Stimulated activated naive B cell treated with anti-CD40 and anti-IgM and Interleukin-4, amounts not matched to agents 10 μg/mL and 1 μg/mL and 100 μg/mL, for 72 hours (primary cell): ENCODE measurements around the gene SMPD3.
A peak's percentile ranks its signal among the peaks of the same experiment; 100 is the strongest.

Source experiments
- ATAC-seq, 2 donors: fragments of 150-1000 bp; cut with Tn5 transposase; replicated peaks; 2 replicates each; pipeline ENCODE4 v1.10.0; 2021; ENCODE audit warnings: moderate library complexity in 1 of 2
- DNase-seq: peaks from one replicate; pipeline ENCODE4 v3.0.0; 2021
- H3K27ac Mint-ChIP-seq: one replicate; pipeline ENCODE4 v1.8.0; 2022; ENCODE audit warnings: mild to moderate bottlenecking, mixed read lengths
- H3K27me3 Mint-ChIP-seq, 2 donors: one replicate each; pipeline ENCODE4 v1.8.0; 2022; ENCODE audit warnings: mixed read lengths in 2 of 2
- H3K36me3 Mint-ChIP-seq, 2 donors: one replicate each; pipeline ENCODE4 v1.8.0; 2022; ENCODE audit warnings: mixed read lengths in 2 of 2, mild to moderate bottlenecking in 1 of 2
- H3K4me1 Mint-ChIP-seq, 2 donors: one replicate each; pipeline ENCODE4 v1.8.0; 2022; ENCODE audit warnings: mixed read lengths in 2 of 2, mild to moderate bottlenecking in 1 of 2
- H3K4me3 Mint-ChIP-seq, 2 donors: one replicate each; pipeline ENCODE4 v1.8.0; 2022; ENCODE audit warnings: mild to moderate bottlenecking in 2 of 2, mixed read lengths in 2 of 2, moderate library complexity in 1 of 2
- H3K9me3 Mint-ChIP-seq, 2 donors: one replicate each; pipeline ENCODE4 v1.8.0; 2022; ENCODE audit warnings: mixed read lengths in 2 of 2, mild to moderate bottlenecking in 1 of 2

Gene SMPD3

DNA sequence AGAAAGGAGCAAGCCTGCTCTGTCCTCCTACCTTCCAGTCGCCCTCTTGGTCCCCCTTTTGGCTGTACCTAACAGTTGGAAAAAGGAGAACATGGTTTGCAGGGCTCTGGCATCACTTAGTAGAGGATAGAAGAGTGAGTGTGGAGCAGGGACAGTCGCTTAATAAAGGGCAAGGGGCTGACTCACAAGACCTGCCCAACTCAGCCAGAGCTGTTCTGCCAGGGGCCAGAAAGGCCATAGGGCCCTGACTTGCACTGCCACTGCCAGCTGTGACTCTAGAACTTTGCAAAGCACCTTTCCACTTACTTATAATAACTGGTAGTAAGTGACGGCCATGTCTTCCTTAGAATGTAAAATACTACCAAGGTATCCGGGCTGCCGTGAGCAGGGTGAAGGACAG, 124.0 kb downstream of the SMPD3 start:
- H3K27ac Mint-ChIP-seq = peak overlapping the region; percentile 2
- no peaks in the 10 kb centered on the region for H3K9me3 Mint-ChIP-seq
- H3K27me3 Mint-ChIP-seq = no peaks in the 10 kb centered on the region
- H3K4me1 Mint-ChIP-seq = peaks cover 9 to 16% of the 10 kb centered on the region in 2 donors
- H3K4me3 Mint-ChIP-seq = no peak overlapping the region
- DNase-seq = no peak
- ATAC-seq = no peak
- H3K36me3 Mint-ChIP-seq = peaks cover 26 to 33% of the 10 kb centered on the region in 2 donors

GRCh38 chr16:68319185-68319908, 129.0 kb downstream of the SMPD3 start:
- no peak overlapping the region for H3K4me3 Mint-ChIP-seq
- no peaks in the 10 kb centered on the region for H3K27me3 Mint-ChIP-seq
- peak overlapping the region; percentile 86 for H3K27ac Mint-ChIP-seq
- peaks cover 13 to 15% of the 10 kb centered on the region in 2 donors for H3K4me1 Mint-ChIP-seq
- ATAC-seq (peak; percentile 82 to 100), DNase-seq (peak; percentile 20)
- peaks cover 41 to 46% of the 10 kb centered on the region in 2 donors for H3K36me3 Mint-ChIP-seq
- no peaks in the 10 kb centered on the region for H3K9me3 Mint-ChIP-seq

DNA sequence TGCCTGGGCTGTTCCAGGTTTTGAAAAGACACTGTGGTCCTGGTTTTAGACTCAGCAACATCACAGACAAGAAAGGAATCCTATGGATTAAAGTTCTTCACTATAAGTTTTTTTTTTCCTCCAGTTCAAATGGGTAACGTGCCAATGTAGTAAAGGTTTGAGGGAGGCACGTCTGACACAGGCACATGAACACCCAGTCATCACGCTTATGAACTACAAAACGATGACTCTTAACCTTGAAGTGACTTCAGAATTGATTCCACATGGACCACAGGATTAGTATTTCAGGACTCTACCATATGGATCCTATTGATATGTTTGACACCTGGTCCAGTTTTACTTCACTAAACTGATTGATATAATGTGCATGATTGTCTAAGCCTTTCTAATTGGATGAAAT, 135.2 kb downstream of the SMPD3 start:
- peaks cover 17 to 34% of the 10 kb centered on the region in 2 donors for H3K4me1 Mint-ChIP-seq
- H3K9me3 Mint-ChIP-seq = no peaks in the 10 kb centered on the region
- no peak for ATAC-seq
- H3K36me3 Mint-ChIP-seq = peaks cover 27 to 33% of the 10 kb centered on the region in 2 donors
- no peaks in the 10 kb centered on the region for H3K27me3 Mint-ChIP-seq
- DNase-seq = no peak
- H3K4me3 Mint-ChIP-seq = no peak overlapping the region
- no peak overlapping the region for H3K27ac Mint-ChIP-seq

DNA sequence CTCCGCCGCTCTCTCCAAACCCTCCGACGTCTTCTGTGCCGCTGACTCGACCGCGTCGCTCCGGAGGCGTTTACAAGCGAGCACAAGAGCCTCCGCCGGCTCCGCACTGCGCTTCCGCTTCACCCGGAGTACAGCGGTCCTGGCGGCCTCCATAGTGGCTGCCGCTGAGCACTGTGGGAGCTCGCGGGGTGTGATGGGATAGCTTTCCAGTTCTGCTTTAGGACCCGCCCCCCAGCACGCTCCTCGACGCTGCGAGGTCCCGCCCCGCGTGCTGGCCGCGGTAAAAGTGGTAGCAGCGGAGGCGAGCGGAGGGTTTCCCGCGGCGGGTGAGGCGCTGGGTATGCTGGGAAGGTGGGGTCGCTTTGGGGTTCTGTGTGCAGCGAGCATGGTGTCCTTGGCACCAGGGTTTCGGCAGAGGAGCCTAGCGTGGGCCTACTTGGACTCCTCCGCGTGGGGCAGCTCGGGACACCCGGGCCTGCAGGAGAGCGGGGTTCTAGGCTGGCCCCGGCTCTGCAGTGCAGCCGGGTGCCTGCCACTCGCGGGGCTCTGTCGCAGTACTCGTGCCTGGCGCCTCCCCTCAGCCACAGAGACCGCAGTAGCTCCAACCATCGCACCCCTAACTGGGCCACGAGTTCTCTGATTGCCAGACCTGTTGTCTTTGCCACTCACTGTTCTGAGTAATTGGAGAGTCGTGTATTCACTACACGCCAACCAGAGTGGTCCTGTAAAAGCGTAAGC, 137.4 kb downstream of the SMPD3 start, which contains the start of the genes PRMT7 and SLC7A6OS:
TSS of gene PRMT7 (plus strand) at position 246 of the 738 bp plus-strand sequence. CDS start 4,961 bp downstream, outside the sequence.
TSS of gene SLC7A6OS (minus strand) at position 173 of the 738 bp plus-strand sequence. CDS start at position 153, 20 bp downstream.
- H3K9me3 Mint-ChIP-seq = no peaks in the 10 kb centered on the region
- H3K27ac Mint-ChIP-seq = peak within 1 kb of the TSS; percentile 97
- H3K4me3 Mint-ChIP-seq = peak within 1 kb of the TSS; percentile 98 to 99
- peaks cover 24 to 29% of the 10 kb centered on the region in 2 donors for H3K36me3 Mint-ChIP-seq
- peak; percentile 87 for DNase-seq
- no peaks in the 10 kb centered on the region for H3K27me3 Mint-ChIP-seq
- ATAC-seq = peak; percentile 99 to 100
- H3K4me1 Mint-ChIP-seq = peaks cover 17 to 34% of the 10 kb centered on the region in 2 donors

DNA sequence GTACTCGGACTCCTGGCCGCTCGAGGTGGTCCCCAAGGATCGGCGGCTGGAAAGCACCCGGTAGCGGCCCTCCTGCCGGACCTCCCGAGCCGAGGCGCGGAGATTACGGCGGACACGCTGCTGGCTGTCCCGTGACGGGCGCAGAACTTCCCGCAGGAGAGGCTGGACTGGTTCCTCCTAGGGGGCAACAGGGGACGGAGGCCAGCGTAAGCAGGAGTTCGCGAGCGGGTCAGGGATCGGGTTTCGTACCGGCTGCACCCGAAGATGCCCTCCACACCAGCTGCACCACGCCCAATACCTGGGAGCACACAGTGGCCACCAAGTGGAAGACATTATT, 137.9 kb downstream of the SMPD3 start:
- no peak for ATAC-seq
- Mint-ChIP-seq H3K36me3 (peaks cover 24% of the 10 kb centered on the region in 2 donors), H3K4me3 (peak overlapping the region; percentile 98 to 99), H3K9me3 (no peaks in the 10 kb centered on the region), H3K27ac (peak overlapping the region; percentile 97), H3K4me1 (peaks cover 17 to 39% of the 10 kb centered on the region in 2 donors), H3K27me3 (no peaks in the 10 kb centered on the region)
- DNase-seq = no peak

DNA sequence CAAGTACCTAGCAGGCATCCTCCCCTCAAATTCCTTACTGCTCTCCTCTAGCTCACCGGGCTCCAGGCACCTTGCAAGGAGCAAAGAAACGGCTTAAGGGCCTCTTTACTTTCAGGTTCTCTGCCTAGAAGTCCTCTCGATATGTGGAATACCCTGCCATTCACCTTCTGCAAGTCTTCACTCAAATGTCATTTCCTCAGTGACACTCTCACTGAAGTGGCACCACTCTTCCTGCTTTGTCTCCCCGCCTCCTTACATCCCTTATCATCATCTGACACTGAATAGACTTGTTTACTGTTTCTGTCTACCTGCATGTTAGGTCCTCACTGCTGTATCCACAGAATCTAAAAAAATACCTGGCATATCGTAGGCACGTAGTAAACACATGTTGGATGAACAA, 138.5 kb downstream of the SMPD3 start:
- Mint-ChIP-seq H3K27me3 (no peaks in the 10 kb centered on the region), H3K4me3 (peak overlapping the region; percentile 98 to 99), H3K4me1 (peaks cover 20 to 45% of the 10 kb centered on the region in 2 donors), H3K9me3 (no peaks in the 10 kb centered on the region), H3K36me3 (peaks cover 21 to 25% of the 10 kb centered on the region in 2 donors), H3K27ac (peak overlapping the region; percentile 97)
- ATAC-seq (no peak), DNase-seq (no peak)
